Cardiac fibroblast (primary cell): ENCODE data around the gene HDHD3.
"Not testable (repeated sequence)": the region's sequence is repeated elsewhere in the genome, so short reads cannot be mapped to it uniquely, and the experiment has no call there.

Experiments used
- DNase-seq, 2 donors: peaks; one replicate each; pipeline versions ENCODE4 v3.0.0 to v3.0.0-alpha.2; 2010; ENCODE audit warnings: low read depth in 2 of 2
- H3K4me3 ChIP-seq, 2 donors: replicated peaks in 1 of 2; 1 replicate in 1 of 2; 2 replicates in 1 of 2; pipeline ENCODE4 v1.5.1; 2011; ENCODE audit warnings: low read depth in 2 of 2, low read length in 2 of 2, mild to moderate bottlenecking in 2 of 2, moderate library complexity in 1 of 2
- CTCF ChIP-seq: IDR thresholded peaks from one replicate; pipeline ENCODE4 v1.5.1; 2011; ENCODE audit warnings: low read depth, mild to moderate bottlenecking, low read length, inconsistent platforms

Gene HDHD3

GRCh38 chr9:113368982-113369854 is 7.6 kb downstream of the HDHD3 start:
- TF ChIP-seq CTCF: no peak
- DNase-seq: no peak
- H3K4me3 ChIP-seq: no peak overlapping the region

DNA sequence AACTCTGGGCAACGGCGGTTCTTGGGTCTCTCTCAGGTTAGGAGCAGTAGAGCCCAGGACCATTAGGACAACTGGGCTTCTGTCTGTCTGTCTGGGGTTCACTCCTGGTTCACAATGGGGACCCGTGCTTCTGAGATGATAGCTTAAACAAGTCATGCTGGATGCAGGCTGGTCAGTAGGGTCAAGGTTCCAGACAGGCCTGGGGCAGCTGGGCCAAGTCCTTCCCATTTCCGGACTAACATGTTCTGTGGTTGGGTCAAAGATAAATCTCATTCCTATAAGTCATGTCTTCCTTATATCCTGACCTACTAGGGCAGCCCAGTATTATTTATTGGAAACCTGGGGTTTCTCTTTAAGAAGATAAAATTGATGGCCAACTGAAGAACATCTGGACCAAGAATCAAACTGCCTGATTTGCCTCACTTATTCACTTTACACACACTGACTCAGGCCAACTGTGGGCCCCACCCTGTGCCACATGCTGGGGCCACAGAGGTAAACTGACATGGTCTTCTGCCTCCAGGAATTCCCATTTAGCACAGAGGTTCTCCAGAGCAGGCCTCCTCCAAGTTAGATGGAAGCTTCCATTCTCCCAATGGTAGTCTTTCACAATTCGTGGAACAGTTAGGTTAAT is 8.3 kb downstream of the HDHD3 start:
- DNase-seq: no peak
- no peak overlapping the region for H3K4me3 ChIP-seq
- TF ChIP-seq CTCF: no peak

- H3K4me3 ChIP-seq: not testable (repeated sequence)
- DNase-seq: peak in 1 of 2 donors; percentile 13
Measured at GRCh38 chr9:113365652-113366051, 11.1 kb downstream of the HDHD3 start.

GRCh38 chr9:113364951-113365350 is 11.8 kb downstream of the HDHD3 start:
- no peak overlapping the region for H3K4me3 ChIP-seq
- TF ChIP-seq CTCF: no peak
- no peak for DNase-seq

DNA sequence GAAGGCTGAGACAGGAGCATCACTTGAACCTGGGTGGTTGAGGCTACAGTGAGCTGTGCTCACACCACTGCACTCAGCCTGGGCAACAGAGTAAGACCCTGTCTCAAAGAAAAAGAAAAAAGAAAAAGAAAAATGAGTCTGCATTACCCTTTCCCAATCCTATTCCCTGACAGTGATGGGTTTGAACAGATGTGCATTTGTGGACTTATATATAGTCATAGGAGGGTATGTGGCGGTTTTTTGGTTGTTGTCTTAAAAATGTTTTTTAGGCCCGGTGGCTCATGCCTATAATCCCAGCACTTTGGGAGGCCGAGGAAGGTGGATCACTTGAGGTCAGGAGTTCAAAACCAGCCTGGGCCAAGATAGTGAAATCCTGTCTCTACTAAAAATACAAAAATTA is 13.4 kb downstream of the HDHD3 start:
- no peak for TF ChIP-seq CTCF
- no peak for DNase-seq
- H3K4me3 ChIP-seq: no peak overlapping the region

DNA sequence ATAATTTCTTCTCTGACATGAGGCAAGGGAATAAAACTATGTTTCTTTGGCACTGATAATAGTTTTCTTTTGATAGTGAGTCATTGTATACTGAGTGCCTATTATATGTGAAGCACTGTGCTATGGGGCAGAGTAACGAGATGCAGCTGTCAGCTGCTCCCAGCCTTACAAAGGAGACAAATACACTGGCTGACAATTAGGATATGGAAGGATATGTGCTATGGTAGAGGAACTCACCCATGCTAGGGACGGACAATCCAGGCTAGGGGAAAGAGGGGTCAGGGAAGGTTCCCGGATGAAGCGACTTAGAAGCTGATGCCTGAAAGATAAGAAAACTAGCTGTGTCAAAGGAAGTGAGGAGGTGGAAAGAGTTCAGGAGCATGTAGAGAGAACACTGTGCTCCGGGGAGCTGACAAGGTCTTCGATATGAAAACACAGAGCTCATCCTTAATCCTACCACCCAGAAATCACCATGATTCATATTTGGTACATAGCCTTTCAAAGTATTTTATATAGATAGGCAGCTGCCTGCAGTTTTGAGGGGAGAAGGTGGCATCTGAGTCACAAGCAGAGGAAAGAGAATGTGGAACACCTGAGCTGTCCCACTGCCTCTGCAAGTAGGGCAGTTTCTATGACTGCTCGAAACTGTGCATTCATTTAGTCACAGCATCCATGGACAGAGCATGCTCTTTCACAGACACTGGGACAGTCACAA is 15.3 kb downstream of the HDHD3 start:
- DNase-seq: peak; percentile 49 to 63
- H3K4me3 ChIP-seq: no peak overlapping the region
- TF ChIP-seq CTCF: no peak
